ENCODE results near the gene IRF2.

The IRF2 gene

GRCh38 chr4:184446132-184446658 lies 28.2 kb downstream of the IRF2 start:
- peaks cover 9% of the 10 kb centered on the region for H3K4me1 ChIP-seq
- no peaks in the 10 kb centered on the region for H3K27me3 ChIP-seq (ENCODE audit: control insufficient read depth, insufficient read depth, low read length)
- TF ChIP-seq CTCF (IDR thresholded peaks at IDR 0.05) = no peak
- H3K27ac ChIP-seq = no peak overlapping the region
- H3K4me2 ChIP-seq (ENCODE audit: low read length) = no peak overlapping the region
- no peak overlapping the region for H3K9ac ChIP-seq
- H3K36me3 ChIP-seq (ENCODE audit: control insufficient read depth, insufficient read depth, low read length) = no peaks in the 10 kb centered on the region
- no peak overlapping the region for H3K4me3 ChIP-seq (ENCODE audit: low read depth, low read length)
- H3K79me2 ChIP-seq = peaks cover 53% of the 10 kb centered on the region
- no peak overlapping the region for H2AFZ ChIP-seq
- H3K9me3 ChIP-seq (ENCODE audit: control insufficient read depth, low read length) = no peaks in the 10 kb centered on the region

GRCh38 chr4:184444953-184445309 lies 29.4 kb downstream of the IRF2 start:
- Histone ChIP-seq H3K9ac (no peak overlapping the region), H3K27me3 (ENCODE audit: control insufficient read depth, insufficient read depth, low read length) (no peaks in the 10 kb centered on the region), H3K27ac (no peak overlapping the region), H3K79me2 (peaks cover 62% of the 10 kb centered on the region), H2AFZ (no peak overlapping the region), H3K36me3 (ENCODE audit: control insufficient read depth, insufficient read depth, low read length) (no peaks in the 10 kb centered on the region), H3K9me3 (ENCODE audit: control insufficient read depth, low read length) (no peaks in the 10 kb centered on the region), H3K4me2 (ENCODE audit: low read length) (no peak overlapping the region), H3K4me3 (ENCODE audit: low read depth, low read length) (no peak overlapping the region), H3K4me1 (peaks cover 3% of the 10 kb centered on the region)
- TF ChIP-seq CTCF (IDR thresholded peaks at IDR 0.05) = no peak

GRCh38 chr4:184444215-184444952 lies 30.0 kb downstream of the IRF2 start:
- TF ChIP-seq CTCF (IDR thresholded peaks at IDR 0.05) = no peak
- Histone ChIP-seq H3K4me2 (ENCODE audit: low read length) (no peak overlapping the region), H3K36me3 (ENCODE audit: control insufficient read depth, insufficient read depth, low read length) (no peaks in the 10 kb centered on the region), H2AFZ (no peak overlapping the region), H3K79me2 (peaks cover 57% of the 10 kb centered on the region), H3K4me3 (ENCODE audit: low read depth, low read length) (no peak overlapping the region), H3K27ac (no peak overlapping the region), H3K9me3 (ENCODE audit: control insufficient read depth, low read length) (no peaks in the 10 kb centered on the region), H3K9ac (no peak overlapping the region), H3K4me1 (peaks cover 3% of the 10 kb centered on the region), H3K27me3 (ENCODE audit: control insufficient read depth, insufficient read depth, low read length) (no peaks in the 10 kb centered on the region)

GRCh38 chr4:184443318-184443717 lies 31.0 kb downstream of the IRF2 start:
- H3K27me3 ChIP-seq (ENCODE audit: control insufficient read depth, insufficient read depth, low read length) = no peaks in the 10 kb centered on the region
- no peak overlapping the region for H3K27ac ChIP-seq
- no peak overlapping the region for H2AFZ ChIP-seq
- H3K9ac ChIP-seq = no peak overlapping the region
- no peaks in the 10 kb centered on the region for H3K9me3 ChIP-seq (ENCODE audit: control insufficient read depth, low read length)
- peaks cover 58% of the 10 kb centered on the region for H3K79me2 ChIP-seq
- no peak overlapping the region for H3K4me2 ChIP-seq (ENCODE audit: low read length)
- TF ChIP-seq CTCF (IDR thresholded peaks at IDR 0.05) = no peak
- no peaks in the 10 kb centered on the region for H3K36me3 ChIP-seq (ENCODE audit: control insufficient read depth, insufficient read depth, low read length)
- H3K4me3 ChIP-seq (ENCODE audit: low read depth, low read length) = no peak overlapping the region
- peaks cover 3% of the 10 kb centered on the region for H3K4me1 ChIP-seq

GRCh38 chr4:184442314-184442635 lies 32.1 kb downstream of the IRF2 start:
- H3K4me1 ChIP-seq = peaks cover under 1% of the 10 kb centered on the region
- H3K4me3 ChIP-seq (ENCODE audit: low read depth, low read length) = no peak overlapping the region
- no peaks in the 10 kb centered on the region for H3K27me3 ChIP-seq (ENCODE audit: control insufficient read depth, insufficient read depth, low read length)
- no peaks in the 10 kb centered on the region for H3K36me3 ChIP-seq (ENCODE audit: control insufficient read depth, insufficient read depth, low read length)
- no peaks in the 10 kb centered on the region for H3K9me3 ChIP-seq (ENCODE audit: control insufficient read depth, low read length)
- no peak overlapping the region for H3K4me2 ChIP-seq (ENCODE audit: low read length)
- H3K27ac ChIP-seq = no peak overlapping the region
- peaks cover 66% of the 10 kb centered on the region for H3K79me2 ChIP-seq
- no peak for TF ChIP-seq CTCF (IDR thresholded peaks at IDR 0.05)
- H2AFZ ChIP-seq = no peak overlapping the region
- no peak overlapping the region for H3K9ac ChIP-seq
